ENCODE measurements around the gene SAMMSON. TPM values are rescaled to one million over a fixed set of nuclear protein-coding genes. Genes with fewer than 3 reads are reported as not detected.
A peak's percentile ranks its signal among the peaks of the same experiment; 100 is the strongest.

Gene SAMMSON
- total and polyA plus RNA-seq, 2 of the 4 experiments (the other 2 are of a cell fraction), result not detected

DNA sequence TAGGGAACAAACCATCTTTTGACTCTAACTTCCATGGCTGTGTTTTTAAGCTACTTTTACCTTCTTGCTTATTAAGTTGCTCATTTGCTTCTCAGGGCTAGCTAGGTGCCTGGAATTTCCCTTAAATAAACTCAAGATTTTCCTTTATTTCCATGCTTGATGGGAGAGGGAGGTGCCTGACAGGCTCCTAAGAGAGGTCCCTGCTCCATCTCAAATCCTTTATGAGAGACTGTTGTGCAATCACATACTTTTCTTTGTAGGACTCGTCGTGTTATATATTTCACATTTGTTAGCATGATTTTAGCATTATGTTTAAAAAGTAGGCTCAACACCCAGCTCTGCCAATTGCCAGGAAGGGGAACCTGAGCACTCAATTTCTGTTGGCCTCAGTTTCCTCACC, 95.7 kb downstream of the SAMMSON start:
- CTCF ChIA-PET, result no interaction called here
- no TSS peak for BruUV-seq (replicated peaks)
- intact Hi-C loops (cut with micrococcal nuclease), result no loop called here

More for the DNA sequence above, 95.7 kb downstream of the SAMMSON start:
- Histone ChIP-seq H2AFZ (replicated peaks; ENCODE audit: low read length, poor library complexity) (no peak overlapping the region), H4K20me1 (ENCODE audit: insufficient read depth, low read length) (no peaks in the 10 kb centered on the region), H2AK9ac (replicated peaks; ENCODE audit: low read depth, low read length, poor library complexity) (no peak overlapping the region), H3K9me1 (ENCODE audit: insufficient read depth, low read length) (no peaks in the 10 kb centered on the region), H2BK120ac (ENCODE audit: low read depth, low read length) (no peak overlapping the region), H2AK5ac (ENCODE audit: low read depth, low read length) (no peak overlapping the region), H3K14ac (replicated peaks; ENCODE audit: low read depth, low read length) (no peak overlapping the region), H3K79me1 (ENCODE audit: low read depth in 1 of 2, low read length in 2 of 2) (no peaks in the 10 kb centered on the region), H2BK5ac (ENCODE audit: low read depth, low read length, poor library complexity, severe bottlenecking) (no peak overlapping the region), H3K23ac (ENCODE audit: low read depth, low read length) (no peak overlapping the region), H3K27ac (ENCODE audit: insufficient read depth, low read length) (no peak overlapping the region), H3K36me3 (ENCODE audit: control insufficient read depth, insufficient read depth, low read length) (no peaks in the 10 kb centered on the region), H3K9me3 (ENCODE audit: control insufficient read depth, insufficient read depth, low read length) (no peaks in the 10 kb centered on the region), H3K18ac (ENCODE audit: low read depth, low read length) (no peak overlapping the region), H3K9ac (ENCODE audit: low read depth, low read length) (no peak overlapping the region), H4K91ac (ENCODE audit: insufficient read depth, low read depth, low read length) (no peak overlapping the region), H3K27me3 (ENCODE audit: control insufficient read depth, insufficient read depth, low read length) (no peaks in the 10 kb centered on the region; the same call in 1 of the 2 replicates), H3K4me1 (ENCODE audit: control insufficient read depth, insufficient read depth, low read length) (no peaks in the 10 kb centered on the region), H2BK20ac (ENCODE audit: low read depth, low read length) (no peak overlapping the region), H4K8ac (ENCODE audit: low read depth in 2 of 2, low read length in 2 of 2) (no peak overlapping the region), H2BK15ac (ENCODE audit: low read depth, low read length) (no peak overlapping the region), H4K5ac (ENCODE audit: low read depth, low read length) (no peak overlapping the region), H3K4me2 (ENCODE audit: low read depth, low read length) (no peak overlapping the region), H3K4me3 (ENCODE audit: insufficient read depth, low read depth, low read length) (no peak overlapping the region), H3K4ac (ENCODE audit: low read depth, low read length) (no peak overlapping the region), H3K56ac (ENCODE audit: extremely low read depth, insufficient read depth, low read length) (no peak overlapping the region)
- no CpG with 5 or more reads among the region's 2 CpGs for WGBS, 2 experiments (ENCODE audit: extremely low coverage in 2 of 2, insufficient read length in 1 of 2)
- POLR2A ChIA-PET (ENCODE audit: unreplicated experiment), result no interaction called here
- in situ Hi-C loops (cut with MboI; ENCODE audit: low sequenced_read_pairs), result no loop called here
- dilution Hi-C loops (cut with HindIII; ENCODE audit: low sequenced_read_pairs, unreplicated experiment), result no loop called here
- DNase-seq (no peak), ATAC-seq (ENCODE audit: low read depth) (no peak)
- peak; percentile 76 for TF ChIP-seq CEBPB (IDR thresholded peaks at IDR 0.05; ENCODE audit: low read depth, low read length)
- TF ChIP-seq, protein P1, sequence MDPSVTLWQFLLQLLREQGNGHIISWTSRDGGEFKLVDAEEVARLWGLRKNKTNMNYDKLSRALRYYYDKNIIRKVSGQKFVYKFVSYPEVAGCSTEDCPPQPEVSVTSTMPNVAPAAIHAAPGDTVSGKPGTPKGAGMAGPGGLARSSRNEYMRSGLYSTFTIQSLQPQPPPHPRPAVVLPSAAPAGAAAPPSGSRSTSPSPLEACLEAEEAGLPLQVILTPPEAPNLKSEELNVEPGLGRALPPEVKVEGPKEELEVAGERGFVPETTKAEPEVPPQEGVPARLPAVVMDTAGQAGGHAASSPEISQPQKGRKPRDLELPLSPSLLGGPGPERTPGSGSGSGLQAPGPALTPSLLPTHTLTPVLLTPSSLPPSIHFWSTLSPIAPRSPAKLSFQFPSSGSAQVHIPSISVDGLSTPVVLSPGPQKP (IDR thresholded peaks at IDR 0.05; ENCODE audit: borderline replicate concordance, low read depth, low read length), result no peak
- TF ChIP-seq BHLHE40 (IDR thresholded peaks at IDR 0.05; ENCODE audit: low read depth, low read length), result no peak
